ENCODE data around the gene ACOX1.

ACOX1 gene

GRCh38 chr17:75904749-75905521, 74.0 kb downstream of the ACOX1 start, which contains the start of gene MRPL38:
Gene MRPL38, minus strand, starts transcription at chr17:75904884. Its CDS starts 9 bp downstream, at chr17:75904875.
- Mint-ChIP-seq H3K4me3 (peak within 1 kb of the TSS; percentile 94), H3K27me3 (no peaks in the 10 kb centered on the region), H3K27ac (peak within 1 kb of the TSS; percentile 94), H3K4me1 (peaks cover 5% of the 10 kb centered on the region), H3K36me3 (peaks cover 10% of the 10 kb centered on the region), H3K9me3 (no peaks in the 10 kb centered on the region)
- ATAC-seq (ENCODE audit: low read depth) (peak; percentile 96), DNase-seq (ENCODE audit: low spot score in 2 of 2) (peak; percentile 97 to 99)

GRCh38 chr17:75902406-75902805, 76.6 kb downstream of the ACOX1 start:
- ATAC-seq (ENCODE audit: low read depth) (no peak), DNase-seq (ENCODE audit: low spot score in 2 of 2) (no peak)
- peaks cover 7% of the 10 kb centered on the region for H3K4me1 Mint-ChIP-seq
- H3K27me3 Mint-ChIP-seq, result no peaks in the 10 kb centered on the region
- no peak overlapping the region for H3K27ac Mint-ChIP-seq
- peaks cover 15% of the 10 kb centered on the region for H3K36me3 Mint-ChIP-seq
- no peaks in the 10 kb centered on the region for H3K9me3 Mint-ChIP-seq
- H3K4me3 Mint-ChIP-seq, result no peak overlapping the region

GRCh38 chr17:75901727-75902126, 77.2 kb downstream of the ACOX1 start:
- Mint-ChIP-seq H3K9me3 (no peaks in the 10 kb centered on the region), H3K27ac (no peak overlapping the region), H3K4me1 (peaks cover 9% of the 10 kb centered on the region), H3K27me3 (no peaks in the 10 kb centered on the region), H3K4me3 (no peak overlapping the region), H3K36me3 (peaks cover 15% of the 10 kb centered on the region)
- DNase-seq (ENCODE audit: low spot score in 2 of 2) (no peak), ATAC-seq (ENCODE audit: low read depth) (no peak)

- H3K36me3 Mint-ChIP-seq, result peaks cover 15% of the 10 kb centered on the region
- no peaks in the 10 kb centered on the region for H3K27me3 Mint-ChIP-seq
- H3K27ac Mint-ChIP-seq, result no peak overlapping the region
- no peak overlapping the region for H3K4me3 Mint-ChIP-seq
- DNase-seq (ENCODE audit: low spot score in 2 of 2) (no peak), ATAC-seq (ENCODE audit: low read depth) (no peak)
- no peaks in the 10 kb centered on the region for H3K9me3 Mint-ChIP-seq
- peaks cover 9% of the 10 kb centered on the region for H3K4me1 Mint-ChIP-seq
Observed at GRCh38 chr17:75900691-75901533, 78.1 kb downstream of the ACOX1 start.

- H3K4me3 Mint-ChIP-seq, result no peak overlapping the region
- H3K36me3 Mint-ChIP-seq, result peaks cover 17% of the 10 kb centered on the region
- peaks cover 16% of the 10 kb centered on the region for H3K4me1 Mint-ChIP-seq
- H3K27ac Mint-ChIP-seq, result no peak overlapping the region
- ATAC-seq (ENCODE audit: low read depth) (no peak), DNase-seq (ENCODE audit: low spot score in 2 of 2) (no peak)
- H3K27me3 Mint-ChIP-seq, result no peaks in the 10 kb centered on the region
- H3K9me3 Mint-ChIP-seq, result no peaks in the 10 kb centered on the region
Observed at GRCh38 chr17:75899767-75900468, 79.0 kb downstream of the ACOX1 start.

GRCh38 chr17:75899353-75899752, 79.6 kb downstream of the ACOX1 start:
- no peak for DNase-seq (ENCODE audit: low spot score in 2 of 2)

GRCh38 chr17:75898791-75899190, 80.2 kb downstream of the ACOX1 start:
- H3K9me3 Mint-ChIP-seq, result no peaks in the 10 kb centered on the region
- no peak overlapping the region for H3K4me3 Mint-ChIP-seq
- H3K36me3 Mint-ChIP-seq, result peaks cover 15% of the 10 kb centered on the region
- ATAC-seq (ENCODE audit: low read depth) (no peak), DNase-seq (ENCODE audit: low spot score in 2 of 2) (no peak)
- H3K4me1 Mint-ChIP-seq, result peaks cover 22% of the 10 kb centered on the region
- no peak overlapping the region for H3K27ac Mint-ChIP-seq
- no peaks in the 10 kb centered on the region for H3K27me3 Mint-ChIP-seq

More at GRCh38 chr17:75899353-75899752, 79.6 kb downstream of the ACOX1 start:
- Mint-ChIP-seq H3K27me3 (no peaks in the 10 kb centered on the region), H3K36me3 (peaks cover 15% of the 10 kb centered on the region), H3K9me3 (no peaks in the 10 kb centered on the region), H3K27ac (no peak overlapping the region), H3K4me3 (no peak overlapping the region), H3K4me1 (peaks cover 19% of the 10 kb centered on the region)
- no peak for ATAC-seq (ENCODE audit: low read depth)

- no peak for DNase-seq (ENCODE audit: low spot score in 2 of 2)
- no peaks in the 10 kb centered on the region for H3K9me3 Mint-ChIP-seq
- ATAC-seq (ENCODE audit: low read depth), result no peak
- peaks cover 15% of the 10 kb centered on the region for H3K36me3 Mint-ChIP-seq
- peaks cover 23% of the 10 kb centered on the region for H3K4me1 Mint-ChIP-seq
- H3K27me3 Mint-ChIP-seq, result no peaks in the 10 kb centered on the region
- no peak overlapping the region for H3K27ac Mint-ChIP-seq
- H3K4me3 Mint-ChIP-seq, result peak overlapping the region; percentile 71
Observed at GRCh38 chr17:75898065-75898464, 80.9 kb downstream of the ACOX1 start.

- H3K27me3 Mint-ChIP-seq, result no peaks in the 10 kb centered on the region
- no peaks in the 10 kb centered on the region for H3K9me3 Mint-ChIP-seq
- no peak for DNase-seq (ENCODE audit: low spot score in 2 of 2)
- peak overlapping the region; percentile 71 for H3K4me3 Mint-ChIP-seq
- no peak for ATAC-seq (ENCODE audit: low read depth)
- H3K4me1 Mint-ChIP-seq, result peaks cover 23% of the 10 kb centered on the region
- H3K36me3 Mint-ChIP-seq, result peaks cover 15% of the 10 kb centered on the region
- no peak overlapping the region for H3K27ac Mint-ChIP-seq
Observed at GRCh38 chr17:75897160-75898019, 81.6 kb downstream of the ACOX1 start.

- peak within 1 kb of the TSS; percentile 65 for H3K27ac Mint-ChIP-seq
- H3K4me3 Mint-ChIP-seq, result peak within 1 kb of the TSS; percentile 81
- peak; percentile 82 for ATAC-seq (ENCODE audit: low read depth)
- peaks cover 12% of the 10 kb centered on the region for H3K36me3 Mint-ChIP-seq
- no peaks in the 10 kb centered on the region for H3K27me3 Mint-ChIP-seq
- peaks cover 23% of the 10 kb centered on the region for H3K4me1 Mint-ChIP-seq
- peak; percentile 73 to 83 for DNase-seq (ENCODE audit: low spot score in 2 of 2)
- no peaks in the 10 kb centered on the region for H3K9me3 Mint-ChIP-seq
Observed at GRCh38 chr17:75896415-75897159, 82.4 kb downstream of the ACOX1 start, which contains the start of gene TRIM65. Gene TRIM65, minus strand, starts transcription at chr17:75896951. Its CDS starts 14 bp downstream, at chr17:75896937.

GRCh38 chr17:75895370-75896155, 83.4 kb downstream of the ACOX1 start:
- no peaks in the 10 kb centered on the region for H3K9me3 Mint-ChIP-seq
- peak overlapping the region; percentile 81 for H3K4me3 Mint-ChIP-seq
- H3K4me1 Mint-ChIP-seq, result peaks cover 23% of the 10 kb centered on the region
- no peak for DNase-seq (ENCODE audit: low spot score in 2 of 2)
- no peak for ATAC-seq (ENCODE audit: low read depth)
- H3K27me3 Mint-ChIP-seq, result no peaks in the 10 kb centered on the region
- peaks cover 9% of the 10 kb centered on the region for H3K36me3 Mint-ChIP-seq
- peak overlapping the region; percentile 65 for H3K27ac Mint-ChIP-seq

Measured in memory B cell (primary cell).